ENCODE data around the gene IDH2. TPM values are rescaled to one million over a fixed set of nuclear protein-coding genes. Genes with fewer than 3 reads are reported as not detected.

IDH2 gene
- polyA plus RNA-seq, 1 donor from 2014 or later: 84.7 TPM

DNA sequence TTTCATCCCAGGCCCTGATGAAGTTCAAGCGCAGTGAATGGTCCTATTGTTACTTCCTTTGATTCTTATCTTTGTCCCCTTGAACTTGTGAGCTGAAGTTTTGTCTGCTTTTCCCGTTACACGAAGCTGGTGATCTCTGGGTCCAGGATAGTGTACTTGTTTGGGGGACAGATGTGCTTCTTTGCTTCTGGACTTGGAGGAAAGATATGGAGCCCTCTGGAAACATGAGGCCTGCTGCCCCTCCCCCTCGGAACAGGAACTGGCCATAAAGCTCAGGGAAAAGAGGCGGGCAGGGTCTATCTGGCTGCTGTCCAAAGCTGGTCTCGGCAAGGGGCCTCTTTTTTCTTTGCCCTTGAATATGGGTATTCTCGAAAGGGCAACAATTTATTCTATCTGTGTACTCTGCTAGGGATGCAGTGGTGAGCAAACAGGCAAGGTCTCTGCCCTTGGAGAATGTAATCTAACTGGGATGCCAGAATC lies 47.6 kb downstream of the IDH2 start:
- H3K4me2 ChIP-seq (ENCODE audit: low read length): no peak overlapping the region
- H3K36me3 ChIP-seq (ENCODE audit: insufficient read depth, low read length): no peaks in the 10 kb centered on the region
- no peaks in the 10 kb centered on the region for H3F3A ChIP-seq (ENCODE audit: insufficient read depth, low read length, poor library complexity, severe bottlenecking)
- peak overlapping the region; percentile 39 for H3K9ac ChIP-seq (ENCODE audit: low read length)
- H3K27me3 ChIP-seq (ENCODE audit: insufficient read depth, low read depth, low read length): no peaks in the 10 kb centered on the region
- H3K27ac ChIP-seq (ENCODE audit: low read length): peak overlapping the region; percentile 63
- no peaks in the 10 kb centered on the region for H4K20me1 ChIP-seq (ENCODE audit: insufficient read depth)
- H3K4me3 ChIP-seq (ENCODE audit: low read length): no peak overlapping the region
- H2AFZ ChIP-seq (ENCODE audit: low read depth, low read length): no peak overlapping the region
- H3K9me3 ChIP-seq (ENCODE audit: low read length): no peaks in the 10 kb centered on the region
- TF ChIP-seq EZH2 (IDR thresholded peaks at IDR 0.05; ENCODE audit: borderline replicate concordance, insufficient read depth, low read length, poor library complexity, severe bottlenecking) (no peak), POLR2AphosphoS5 (IDR thresholded peaks at IDR 0.05) (no peak), RAD21 (conservative IDR thresholded peaks at IDR 0.05) (no peak), EP300 (conservative IDR thresholded peaks at IDR 0.05; ENCODE audit: poor library complexity, severe bottlenecking) (no peak), SMC3 (conservative IDR thresholded peaks at IDR 0.05; ENCODE audit: poor library complexity) (no peak), TAF1 (IDR thresholded peaks at IDR 0.05; ENCODE audit: low read depth) (no peak), REST (IDR thresholded peaks at IDR 0.05; ENCODE audit: borderline replicate concordance) (no peak), CTCF (IDR thresholded peaks at IDR 0.05; ENCODE audit: poor library complexity, severe bottlenecking) (no peak), MXI1 (conservative IDR thresholded peaks at IDR 0.05; ENCODE audit: poor library complexity, severe bottlenecking) (no peak)
- H3K9me2 ChIP-seq (ENCODE audit: insufficient read depth, low read length): no peaks in the 10 kb centered on the region
- H3K79me2 ChIP-seq (replicated peaks; ENCODE audit: insufficient read depth, low read length): no peaks in the 10 kb centered on the region

GRCh38 chr15:90053685-90054466 lies 48.4 kb downstream of the IDH2 start:
- Histone ChIP-seq H3K4me3 (ENCODE audit: low read length) (peak overlapping the region; percentile 29), H3K9me2 (ENCODE audit: insufficient read depth, low read length) (no peaks in the 10 kb centered on the region), H3K36me3 (ENCODE audit: insufficient read depth, low read length) (no peaks in the 10 kb centered on the region), H4K20me1 (ENCODE audit: insufficient read depth) (no peaks in the 10 kb centered on the region), H3F3A (ENCODE audit: insufficient read depth, low read length, poor library complexity, severe bottlenecking) (no peaks in the 10 kb centered on the region), H3K4me2 (ENCODE audit: low read length) (peak overlapping the region; percentile 52), H3K27me3 (ENCODE audit: insufficient read depth, low read depth, low read length) (no peaks in the 10 kb centered on the region), H3K27ac (ENCODE audit: low read length) (peak overlapping the region; percentile 63), H3K9me3 (ENCODE audit: low read length) (no peaks in the 10 kb centered on the region), H3K79me2 (replicated peaks; ENCODE audit: insufficient read depth, low read length) (no peaks in the 10 kb centered on the region), H2AFZ (ENCODE audit: low read depth, low read length) (peak overlapping the region; percentile 33), H3K9ac (ENCODE audit: low read length) (peak overlapping the region; percentile 39)
- TF ChIP-seq REST (IDR thresholded peaks at IDR 0.05; ENCODE audit: borderline replicate concordance) (no peak), RAD21 (conservative IDR thresholded peaks at IDR 0.05) (no peak), POLR2AphosphoS5 (IDR thresholded peaks at IDR 0.05) (no peak), CTCF (IDR thresholded peaks at IDR 0.05; ENCODE audit: poor library complexity, severe bottlenecking) (no peak), SMC3 (conservative IDR thresholded peaks at IDR 0.05; ENCODE audit: poor library complexity) (no peak)

Measured in neural cell (in vitro differentiated cells).